Endothelial cell (in vitro differentiated cells): ENCODE results near the gene LRRC45. TPM values are rescaled to one million over a fixed set of nuclear protein-coding genes. Genes with fewer than 3 reads are reported as not detected.

Experiments used
- DNase-seq: peaks from one replicate; pipeline ENCODE4 v3.0.0; 2021; ENCODE audit warnings: low spot score
- H3K27ac Mint-ChIP-seq: one replicate; pipeline ENCODE4 v1.8.0; 2021; ENCODE audit warnings: mixed read lengths, inconsistent platforms; ENCODE audit not compliant: unreplicated experiment
- H3K27me3 Mint-ChIP-seq: one replicate; pipeline ENCODE4 v1.8.0; 2021; ENCODE audit warnings: mild to moderate bottlenecking, moderate library complexity, mixed read lengths, inconsistent platforms; ENCODE audit not compliant: unreplicated experiment
- H3K36me3 Mint-ChIP-seq: one replicate; pipeline ENCODE4 v1.8.0; 2021; ENCODE audit warnings: mild to moderate bottlenecking, low read depth, mixed read lengths, inconsistent platforms; ENCODE audit not compliant: unreplicated experiment
- H3K4me1 Mint-ChIP-seq: one replicate; pipeline ENCODE4 v1.8.0; 2021; ENCODE audit warnings: mild to moderate bottlenecking, mixed read lengths, inconsistent platforms; ENCODE audit not compliant: unreplicated experiment
- H3K4me3 Mint-ChIP-seq: one replicate; pipeline ENCODE4 v1.8.0; 2021; ENCODE audit warnings: mild to moderate bottlenecking, mixed read lengths, inconsistent platforms; ENCODE audit not compliant: unreplicated experiment
- H3K9me3 Mint-ChIP-seq: one replicate; pipeline ENCODE4 v1.8.0; 2021; ENCODE audit warnings: mixed read lengths, inconsistent platforms; ENCODE audit not compliant: unreplicated experiment
- CTCF ChIP-seq: fragments of 200-600 bp; sonication (generic); IDR thresholded peaks from one replicate; pipeline ENCODE4 v1.5.0; 2021; ENCODE audit warnings: antibody characterized with exemption; ENCODE audit not compliant: unreplicated experiment
- total RNA-seq: library from RNA; stranded (reverse); fragmentation: NEBNext Ultra II Directional; extraction: Animal tissue kit (Norgen Biotek cat#: 25700); gene quantifications from one replicate; pipeline ENCODE4 v1.2.1, GENCODE V29; 2021; ENCODE audit not compliant: unreplicated experiment

The LRRC45 gene
- total RNA-seq, 1 donor from 2014 or later, result 12.2 TPM

GRCh38 chr17:82039695-82040299, 16.7 kb downstream of the LRRC45 start:
- H3K36me3 Mint-ChIP-seq, result peaks cover 6% of the 10 kb centered on the region
- H3K9me3 Mint-ChIP-seq, result no peaks in the 10 kb centered on the region
- H3K4me1 Mint-ChIP-seq, result peaks cover 11% of the 10 kb centered on the region
- DNase-seq, result no peak
- peaks cover 18% of the 10 kb centered on the region for H3K27me3 Mint-ChIP-seq
- no peak for TF ChIP-seq CTCF
- H3K27ac Mint-ChIP-seq, result no peak overlapping the region
- H3K4me3 Mint-ChIP-seq, result no peak overlapping the region

GRCh38 chr17:82041144-82041814, 18.2 kb downstream of the LRRC45 start:
- TF ChIP-seq CTCF, result no peak
- Mint-ChIP-seq H3K36me3 (no peaks in the 10 kb centered on the region), H3K9me3 (no peaks in the 10 kb centered on the region), H3K4me3 (peak overlapping the region; percentile 1), H3K27me3 (peaks cover 12% of the 10 kb centered on the region), H3K4me1 (peaks cover 6% of the 10 kb centered on the region), H3K27ac (no peak overlapping the region)
- DNase-seq, result no peak

GRCh38 chr17:82042649-82043048, 19.5 kb downstream of the LRRC45 start:
- H3K9me3 Mint-ChIP-seq, result no peaks in the 10 kb centered on the region

GRCh38 chr17:82043507-82043906, 20.4 kb downstream of the LRRC45 start:
- H3K27me3 Mint-ChIP-seq, result peaks cover 12% of the 10 kb centered on the region
- no peak overlapping the region for H3K27ac Mint-ChIP-seq
- H3K4me1 Mint-ChIP-seq, result no peaks in the 10 kb centered on the region
- H3K9me3 Mint-ChIP-seq, result no peaks in the 10 kb centered on the region
- H3K4me3 Mint-ChIP-seq, result no peak overlapping the region
- no peak for TF ChIP-seq CTCF
- DNase-seq, result no peak
- peaks cover 8% of the 10 kb centered on the region for H3K36me3 Mint-ChIP-seq

More at GRCh38 chr17:82042649-82043048, 19.5 kb downstream of the LRRC45 start:
- Mint-ChIP-seq H3K4me1 (peaks cover 6% of the 10 kb centered on the region), H3K27me3 (peaks cover 12% of the 10 kb centered on the region), H3K36me3 (peaks cover 6% of the 10 kb centered on the region), H3K27ac (no peak overlapping the region), H3K4me3 (no peak overlapping the region)
- TF ChIP-seq CTCF, result no peak
- DNase-seq, result no peak

GRCh38 chr17:82045936-82046484, 22.9 kb downstream of the LRRC45 start:
- TF ChIP-seq CTCF, result no peak
- Mint-ChIP-seq H3K9me3 (no peaks in the 10 kb centered on the region), H3K27me3 (peaks cover 13% of the 10 kb centered on the region), H3K36me3 (peaks cover 8% of the 10 kb centered on the region), H3K27ac (no peak overlapping the region), H3K4me1 (no peaks in the 10 kb centered on the region), H3K4me3 (no peak overlapping the region)
- DNase-seq, result no peak
